DMS79 (cell line): Measurements from ENCODE around the gene CA4.

Source experiments
- DNase-seq: peaks from one replicate; lab custom pipeline; 2025; lab: John Stamatoyannopoulos, UW

CA4 gene

GRCh38 chr17:60130466-60130865, 19.3 kb upstream of the CA4 start:
- DNase-seq: no peak

DNA sequence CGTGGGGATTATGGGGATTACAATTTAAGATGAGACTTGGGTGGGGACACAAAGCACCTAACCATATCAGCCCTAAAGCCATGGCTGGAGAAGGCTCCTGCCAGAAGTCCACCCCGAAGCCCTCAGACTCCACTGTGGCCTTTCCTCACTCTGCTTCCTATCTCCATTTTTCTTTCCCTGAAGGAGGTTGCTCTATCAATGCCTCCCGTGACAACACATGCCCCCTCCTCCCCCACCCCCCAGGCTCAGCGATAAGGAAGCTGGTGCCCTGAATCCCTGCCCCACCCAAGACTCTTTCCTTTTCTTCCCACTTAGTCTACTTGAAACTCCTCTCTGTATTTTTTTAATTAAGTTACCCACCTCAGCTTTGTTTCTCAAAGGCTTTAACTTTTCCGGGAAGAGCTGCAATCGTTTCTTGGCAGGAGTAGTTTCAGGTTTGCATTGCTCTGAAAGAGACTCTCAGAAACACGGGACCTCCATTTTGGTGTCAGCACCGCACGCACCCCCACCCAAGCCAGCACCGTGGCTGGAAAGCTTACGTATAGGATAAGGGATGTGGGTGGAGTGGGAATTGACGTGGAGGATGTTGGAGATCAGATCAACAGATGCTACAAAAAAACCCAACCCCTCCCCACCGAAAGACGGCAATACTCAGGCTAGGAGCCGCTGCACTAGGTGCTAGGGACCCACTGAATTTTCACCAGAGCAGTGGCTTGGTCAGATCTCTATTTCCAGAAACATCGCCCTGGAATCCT, 15.2 kb upstream of the CA4 start:
- DNase-seq: no peak

- peak; percentile 55 for DNase-seq
Measured at GRCh38 chr17:60135151-60135950, 14.4 kb upstream of the CA4 start.

DNA sequence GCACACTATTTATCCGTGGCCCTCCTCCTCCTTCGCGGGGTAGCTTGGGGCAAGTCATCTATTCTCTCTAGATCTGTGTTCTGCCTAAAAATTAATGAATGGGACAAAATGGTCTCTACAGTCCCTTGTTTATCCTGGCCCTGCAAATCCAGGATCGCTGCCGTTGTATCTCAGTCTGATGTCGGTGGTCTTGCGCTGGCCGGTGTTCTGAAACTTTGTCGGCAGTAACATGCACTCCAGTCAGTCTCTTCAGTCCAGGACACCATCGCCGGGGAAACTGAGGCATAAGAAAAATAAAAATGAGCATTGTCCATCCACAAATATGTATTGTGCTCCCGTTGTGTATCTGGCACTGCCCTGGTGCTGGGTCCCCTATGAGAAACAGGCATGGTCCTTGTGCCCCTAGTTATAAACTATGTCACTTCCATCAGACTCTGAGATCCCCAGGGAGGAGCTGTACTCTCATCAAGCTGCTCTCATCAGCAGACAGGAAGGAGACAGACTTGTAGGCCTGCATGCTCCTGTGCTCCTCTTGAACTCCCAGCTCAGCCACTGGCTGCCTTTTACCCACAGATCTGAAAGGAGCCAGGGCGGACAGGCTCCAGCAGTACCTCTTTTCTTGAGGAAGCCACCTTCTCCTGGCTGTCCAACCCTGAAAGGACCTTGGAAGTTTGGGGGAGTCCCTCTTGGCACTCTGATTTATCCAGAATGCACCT, 13.7 kb upstream of the CA4 start:
- no peak for DNase-seq

DNA sequence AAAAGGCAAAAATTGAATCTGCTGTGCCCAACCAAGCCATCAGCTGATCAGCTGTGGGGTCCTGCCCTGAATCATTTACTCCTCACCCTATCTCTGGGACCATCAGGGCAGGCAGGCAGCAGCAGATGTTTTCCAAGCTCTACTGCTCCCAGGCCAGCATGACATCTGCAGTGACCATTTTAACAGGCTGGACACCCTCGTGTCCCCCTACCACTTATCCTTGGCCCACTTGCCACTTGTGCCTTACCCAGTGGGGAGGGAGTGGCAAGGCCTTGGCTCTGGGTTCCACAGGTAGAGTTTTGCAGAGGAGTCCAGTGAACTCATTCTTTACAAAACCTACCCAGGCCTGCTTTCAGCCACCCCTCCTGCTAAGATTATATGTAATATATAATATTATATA, 12.0 kb upstream of the CA4 start:
- DNase-seq: no peak

- DNase-seq: no peak
Measured at GRCh38 chr17:60138769-60139437, 10.9 kb upstream of the CA4 start.

DNA sequence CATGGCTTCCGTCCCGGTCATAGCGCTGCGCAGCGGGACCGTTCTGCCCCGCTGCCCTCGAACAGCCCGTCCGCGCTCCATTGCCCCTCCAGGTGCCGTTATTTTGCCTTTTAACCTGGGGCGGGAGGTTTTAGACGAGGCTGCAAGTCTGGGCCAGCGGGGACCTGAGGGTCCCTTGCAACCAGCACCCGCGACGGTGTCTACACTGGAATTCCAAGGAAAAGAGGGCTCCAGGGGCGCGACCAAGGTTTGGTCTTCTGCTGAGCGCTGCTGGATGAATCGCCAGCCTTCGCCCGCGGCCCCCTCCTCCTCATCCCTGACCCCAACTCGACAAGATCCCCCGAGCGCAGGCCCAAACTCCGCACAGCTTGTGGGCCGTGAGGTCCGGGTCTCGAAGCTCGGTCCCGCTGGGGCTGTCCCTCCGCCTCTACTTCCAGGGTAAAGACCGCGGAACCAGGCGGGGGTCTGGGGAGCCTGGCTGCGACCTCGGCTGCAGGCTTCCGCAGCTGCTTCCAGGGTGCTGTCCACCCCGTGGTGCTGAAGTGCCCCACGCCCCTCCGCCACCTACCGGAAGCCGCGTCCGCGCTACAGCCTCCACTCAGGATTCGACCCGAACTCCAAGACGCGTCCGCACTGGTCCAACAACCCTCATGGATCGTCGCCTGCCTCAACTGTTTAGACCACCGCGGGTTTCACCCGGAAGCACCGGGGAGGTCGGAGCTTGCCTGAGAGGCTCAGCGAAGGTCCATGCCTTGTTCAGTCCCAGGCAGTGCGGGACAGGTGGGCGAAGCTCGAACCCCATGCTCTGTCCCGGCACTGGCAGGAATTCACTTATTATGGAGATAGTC, 10.1 kb upstream of the CA4 start:
- DNase-seq: no peak

- DNase-seq: no peak
Measured at GRCh38 chr17:60141111-60142018, 8.4 kb upstream of the CA4 start.

DNA sequence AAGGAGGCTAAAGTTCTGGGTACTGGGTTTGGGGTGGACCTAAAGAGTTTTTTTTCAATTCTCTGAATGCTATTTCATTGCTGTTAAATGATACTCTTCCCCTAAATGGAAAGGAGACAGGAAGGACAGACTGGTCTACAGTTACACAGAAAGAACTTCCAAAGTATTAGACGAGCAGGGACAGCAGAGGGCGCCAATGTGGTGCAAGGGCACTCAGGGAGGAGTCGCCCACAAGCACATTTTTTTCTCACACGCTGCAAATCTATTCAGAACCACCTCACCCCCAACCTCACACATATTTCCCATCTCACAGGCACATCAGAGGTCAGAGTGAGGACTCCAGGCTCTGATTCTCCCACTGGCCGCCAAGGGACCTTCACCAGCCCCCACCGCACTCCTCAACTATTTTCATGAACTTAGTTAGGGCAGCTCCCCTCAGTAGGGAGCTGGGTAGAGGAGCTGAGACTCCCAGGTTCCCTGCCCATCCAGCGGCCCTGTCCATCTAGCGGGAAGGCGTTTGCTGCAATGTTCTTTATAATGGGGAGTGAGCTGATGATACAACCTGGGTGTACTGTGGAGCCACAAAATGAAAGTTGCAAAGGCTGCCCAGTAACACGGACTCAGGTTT, 6.8 kb upstream of the CA4 start:
- peak; percentile 30 for DNase-seq

GRCh38 chr17:60145006-60145935, 4.5 kb upstream of the CA4 start:
- no peak for DNase-seq

GRCh38 chr17:60146206-60146605, 3.6 kb upstream of the CA4 start:
- DNase-seq: no peak

DNA sequence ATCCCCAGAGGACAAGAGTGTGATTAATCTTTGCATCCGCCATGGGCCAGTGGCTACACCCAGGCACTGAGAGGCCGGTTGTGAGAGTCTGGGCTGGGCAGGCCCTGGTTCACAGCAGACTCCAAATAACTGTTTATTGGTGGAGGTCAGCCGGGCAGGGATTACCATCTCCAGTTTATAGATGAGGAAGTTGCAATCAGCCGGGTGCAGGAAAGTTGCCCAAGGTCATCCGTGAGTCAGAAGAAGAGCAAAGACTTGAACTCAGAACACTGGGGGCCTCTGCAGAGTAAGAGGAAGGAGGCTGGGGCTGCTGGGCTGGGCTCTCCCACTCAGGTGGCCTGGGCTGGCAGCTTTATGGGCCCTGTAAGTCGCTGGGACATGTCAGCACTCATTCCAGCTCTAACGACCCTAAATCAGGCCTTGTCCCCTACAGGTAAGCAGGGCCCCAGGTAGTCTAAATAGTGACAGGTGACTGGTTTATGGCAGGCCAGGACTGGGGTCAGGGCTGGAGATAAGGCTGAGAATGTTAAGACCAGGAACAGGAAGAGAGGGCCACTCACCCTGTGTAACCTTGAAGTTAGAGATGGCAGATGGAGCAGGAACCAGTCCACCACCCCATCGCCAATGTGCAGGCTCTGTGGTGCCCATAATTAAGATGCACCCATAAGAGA, 2.1 kb upstream of the CA4 start:
- DNase-seq: no peak

DNA sequence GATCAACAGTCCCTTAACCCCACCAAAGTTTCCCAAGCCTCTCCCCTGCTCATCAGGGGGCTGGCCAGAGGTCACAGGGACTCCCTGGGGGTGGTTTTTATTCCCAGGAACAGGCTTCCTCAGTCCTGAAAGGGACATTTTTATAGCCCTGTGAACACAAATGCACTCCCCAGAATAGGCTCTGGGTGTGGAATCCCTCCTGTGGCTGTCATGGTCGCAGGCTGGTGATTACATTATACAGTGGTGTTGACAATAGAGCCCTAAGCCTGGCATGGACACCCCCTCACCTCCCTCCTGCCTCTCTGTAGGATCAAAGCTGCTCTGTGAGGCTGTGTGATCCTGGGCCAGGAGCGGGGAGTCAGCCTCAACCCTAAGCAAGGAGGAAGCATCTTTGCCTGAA, 1.4 kb upstream of the CA4 start:
- no peak for DNase-seq

- no peak for DNase-seq
Measured at GRCh38 chr17:60151355-60151754, 1.6 kb downstream of the CA4 start.

DNA sequence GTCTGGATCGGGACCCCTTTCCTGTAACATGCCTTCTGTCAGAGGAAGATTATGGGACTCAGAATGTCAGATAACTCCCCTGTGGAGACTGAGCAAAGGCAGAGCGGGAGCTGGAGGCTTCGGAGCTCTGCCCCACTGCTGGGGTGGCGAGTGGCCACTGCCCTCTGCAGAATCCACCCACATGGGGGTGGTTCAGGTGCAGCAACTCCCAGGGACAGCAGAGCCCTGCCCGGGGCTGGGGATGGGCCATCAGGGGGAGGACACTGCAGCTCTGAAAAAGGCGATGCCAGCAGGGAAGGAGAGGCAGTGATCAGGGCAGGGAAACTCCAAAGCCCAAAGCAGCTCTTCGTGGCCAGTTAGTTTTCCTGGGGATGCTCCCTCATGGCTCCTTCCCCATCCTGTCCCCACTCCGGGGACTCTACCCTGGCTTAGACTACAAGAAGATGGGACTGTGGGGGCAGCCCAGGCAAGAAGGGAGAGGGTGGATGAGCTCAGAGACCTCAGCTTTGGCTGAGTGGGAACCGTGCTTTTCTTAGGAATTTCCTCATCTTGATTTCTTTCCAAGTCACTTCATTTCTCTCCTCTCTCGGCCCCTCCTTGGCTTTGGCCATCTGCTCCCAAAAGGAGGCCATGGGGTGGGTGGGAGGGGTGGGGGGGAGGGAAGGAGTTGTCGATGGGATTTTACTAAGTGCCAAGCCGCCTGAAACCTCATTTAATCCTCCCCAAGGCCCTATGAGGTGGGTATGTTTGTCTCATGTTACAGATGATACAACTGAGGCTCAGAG, 4.0 kb downstream of the CA4 start:
- no peak for DNase-seq

GRCh38 chr17:60154616-60155426, 5.0 kb downstream of the CA4 start:
- no peak for DNase-seq
